ENCODE data around the gene FTO. TPM values are rescaled to one million over a fixed set of nuclear protein-coding genes. Genes with fewer than 3 reads are reported as not detected.

The FTO gene
- total RNA-seq, 1 experiment from 2014 or later, result 57.4 TPM

- no peak for TF ChIP-seq ZNF532 (CRISPR knock-in tag; IDR thresholded peaks at IDR 0.05; ENCODE audit: borderline replicate concordance)
- TF ChIP-seq MXD4 (CRISPR knock-in tag; IDR thresholded peaks at IDR 0.05; ENCODE audit: borderline replicate concordance), result no peak
- no peak for TF ChIP-seq E2F5 (CRISPR knock-in tag; IDR thresholded peaks at IDR 0.05)
- no peak for TF ChIP-seq TEAD4 (CRISPR knock-in tag; IDR thresholded peaks at IDR 0.05)
- no peak for TF ChIP-seq RORB (CRISPR knock-in tag; IDR thresholded peaks at IDR 0.05)
- TF ChIP-seq CREB1 (CRISPR knock-in tag; IDR thresholded peaks at IDR 0.05), result no peak
- no peak for TF ChIP-seq ELF4 (CRISPR knock-in tag; IDR thresholded peaks at IDR 0.05; ENCODE audit: low read depth)
- no peak for TF ChIP-seq ZNF416 (CRISPR knock-in tag; IDR thresholded peaks at IDR 0.05)
- TF ChIP-seq FOXP1 (CRISPR knock-in tag; IDR thresholded peaks at IDR 0.05; ENCODE audit: borderline replicate concordance), result no peak
- TF ChIP-seq ATF2 (CRISPR knock-in tag; IDR thresholded peaks at IDR 0.05; ENCODE audit: borderline replicate concordance, low read depth), result no peak
- TF ChIP-seq MYBL2 (CRISPR knock-in tag; IDR thresholded peaks at IDR 0.05), result no peak
- no peak for TF ChIP-seq SP1 (CRISPR knock-in tag; conservative IDR thresholded peaks at IDR 0.05)
- TF ChIP-seq PREB (CRISPR knock-in tag; IDR thresholded peaks at IDR 0.05; ENCODE audit: borderline replicate concordance), result no peak
- no peak for TF ChIP-seq ZSCAN18 (CRISPR knock-in tag; IDR thresholded peaks at IDR 0.05)
Observed at GRCh38 chr16:54006693-54007092, 302.7 kb downstream of the FTO start (continued).

- H3K9me3 Mint-ChIP-seq, result peaks cover 9% of the 10 kb centered on the region
- no peak overlapping the region for H3K4me3 Mint-ChIP-seq
- CTCF ChIA-PET, result no interaction called here
- DNase-seq (ENCODE audit: low spot score) (no peak), ATAC-seq (no peak)
- H3K36me3 Mint-ChIP-seq, result peaks cover 6% of the 10 kb centered on the region
- no peaks in the 10 kb centered on the region for H3K4me1 Mint-ChIP-seq
- H3K27me3 Mint-ChIP-seq (ENCODE audit: low read depth), result no peaks in the 10 kb centered on the region
- no peak overlapping the region for H3K27ac Mint-ChIP-seq
- POLR2A ChIA-PET, result no interaction called here
- TF ChIP-seq ETV6 (CRISPR knock-in tag; IDR thresholded peaks at IDR 0.05) (no peak), PRDM15 (CRISPR knock-in tag; IDR thresholded peaks at IDR 0.05) (no peak), E2F1 (CRISPR knock-in tag; IDR thresholded peaks at IDR 0.05) (no peak), ZNF532 (CRISPR knock-in tag; IDR thresholded peaks at IDR 0.05; ENCODE audit: borderline replicate concordance) (no peak), TEAD4 (CRISPR knock-in tag; IDR thresholded peaks at IDR 0.05) (no peak)
Observed at GRCh38 chr16:54007504-54007903, 303.5 kb downstream of the FTO start.
